GM12892 (cell line): ENCODE data around the gene CIT.

ENCODE experiments used
- DNase-seq: peaks from one replicate; pipeline ENCODE4 v3.0.0; 2011; ENCODE audit not compliant: insufficient read length
- FAIRE-seq: peaks from 2 replicates; lab custom pipeline; 2011; peaks lifted over from hg19 to GRCh38; lab: Jason Lieb, UNC
- POLR2A ChIP-seq: IDR thresholded peaks from 2 replicates; pipeline ENCODE4 v1.6.1; 2011; ENCODE audit warnings: low read depth, low read length, control low read depth
- POLR2AphosphoS5 ChIP-seq: IDR thresholded peaks from 2 replicates; pipeline ENCODE4 v1.6.1; 2011; ENCODE audit warnings: low read depth, low read length, control low read depth
- TAF1 ChIP-seq: IDR thresholded peaks from 2 replicates; pipeline ENCODE4 v1.6.1; 2011; ENCODE audit warnings: low read depth, mild to moderate bottlenecking, control low read depth, low read length, borderline replicate concordance

Gene CIT

GRCh38 chr12:119786539-119786938 lies 90.6 kb downstream of the CIT start:
- no peak for FAIRE-seq
- DNase-seq: no peak
- no peak for TF ChIP-seq TAF1
- TF ChIP-seq POLR2AphosphoS5: no peak
- TF ChIP-seq POLR2A: no peak

- no peak for FAIRE-seq
- TF ChIP-seq POLR2AphosphoS5 (no peak), POLR2A (no peak), TAF1 (no peak)
- DNase-seq: no peak
These were observed 92.4 kb downstream of the CIT start for GRCh38 chr12:119784673-119785072.

- no peak for TF ChIP-seq POLR2AphosphoS5
- no peak for TF ChIP-seq TAF1
- TF ChIP-seq POLR2A: no peak
- no peak for FAIRE-seq
These were observed 93.3 kb downstream of the CIT start for GRCh38 chr12:119783787-119784186.

GRCh38 chr12:119781804-119782203 lies 95.3 kb downstream of the CIT start:
- DNase-seq: no peak
- no peak for FAIRE-seq

More at GRCh38 chr12:119783787-119784186, 93.3 kb downstream of the CIT start:
- no peak for DNase-seq

GRCh38 chr12:119780786-119781434 lies 96.2 kb downstream of the CIT start:
- TF ChIP-seq TAF1: no peak
- TF ChIP-seq POLR2A: no peak
- FAIRE-seq (peak; percentile 64), DNase-seq (no peak)

More at GRCh38 chr12:119781804-119782203, 95.3 kb downstream of the CIT start:
- no peak for TF ChIP-seq TAF1
- no peak for TF ChIP-seq POLR2AphosphoS5
- no peak for TF ChIP-seq POLR2A

- DNase-seq (no peak), FAIRE-seq (no peak)
- TF ChIP-seq POLR2AphosphoS5: no peak
- TF ChIP-seq POLR2A: no peak
- no peak for TF ChIP-seq TAF1
These were observed 101.7 kb downstream of the CIT start for GRCh38 chr12:119775246-119775895.

- TF ChIP-seq POLR2AphosphoS5: no peak
- TF ChIP-seq POLR2A: no peak
- TF ChIP-seq TAF1: no peak
- DNase-seq (no peak), FAIRE-seq (no peak)
These were observed 104.7 kb downstream of the CIT start for GRCh38 chr12:119772431-119772830.

- TF ChIP-seq POLR2A (no peak), POLR2AphosphoS5 (no peak), TAF1 (no peak)
- FAIRE-seq: no peak
These were observed 107.0 kb downstream of the CIT start for GRCh38 chr12:119770146-119770545.

GRCh38 chr12:119762619-119763018 lies 114.5 kb downstream of the CIT start:
- TF ChIP-seq TAF1 (no peak), POLR2A (no peak), POLR2AphosphoS5 (no peak)
- no peak for DNase-seq
- FAIRE-seq: no peak

More at GRCh38 chr12:119770146-119770545, 107.0 kb downstream of the CIT start:
- no peak for DNase-seq

GRCh38 chr12:119758722-119759121 lies 118.4 kb downstream of the CIT start:
- FAIRE-seq (no peak), DNase-seq (no peak)
- no peak for TF ChIP-seq POLR2AphosphoS5

- DNase-seq (no peak), FAIRE-seq (no peak)
- no peak for TF ChIP-seq TAF1
- TF ChIP-seq POLR2AphosphoS5: no peak
- no peak for TF ChIP-seq POLR2A
These were observed 118.9 kb downstream of the CIT start for GRCh38 chr12:119758234-119758633.

- no peak for DNase-seq
- TF ChIP-seq TAF1 (no peak), POLR2AphosphoS5 (no peak), POLR2A (no peak)
- no peak for FAIRE-seq
These were observed 125.2 kb downstream of the CIT start for GRCh38 chr12:119751961-119752360.
